ENCODE results near the gene MED10. TPM values are rescaled to one million over a fixed set of nuclear protein-coding genes. Genes with fewer than 3 reads are reported as not detected.

MED10 gene
- 55.6 and 57.8 TPM in 2 replicates for total RNA-seq
- 49.8 and 56.3 TPM in 2 replicates for polyA plus RNA-seq
- polyA plus RNA-seq (2011; cell fraction: cytosol; rRNA removed) = 60.2 and 65.5 TPM in 2 replicates
- polyA plus RNA-seq (2011; cell fraction: nucleus; rRNA removed) = 55.0 and 80.6 TPM in 2 replicates
- polyA plus RNA-seq (2012) = 53.5 and 68.5 TPM in 2 replicates
- 9.9 and 16.5 TPM in 2 replicates for polyA minus RNA-seq
- 16.0 TPM for polyA minus RNA-seq (2011; cell fraction: cytosol; rRNA and poly(A)+ RNA removed)
- 32.0 and 32.4 TPM in 2 replicates for polyA minus RNA-seq (2011; cell fraction: nucleus; rRNA and poly(A)+ RNA removed)
- percentile 95 among the genes with signal in this experiment for Bru-seq, nascent RNA
- BruChase-seq, experiment 1, labeled RNA remaining after a 6-hour chase = percentile 93 among the genes with signal in this experiment
- BruChase-seq, experiment 2, labeled RNA remaining after a 2-hour chase = percentile 95 among the genes with signal in this experiment
- long read RNA-seq, transcript MED10-201 (4 exons, 1,141 nt) = major isoform, 266 of 279 reads
- long read RNA-seq, partial matches to known transcripts = 1 of 279 reads
- long read RNA-seq, other reads (novel, unspliced or antisense) = 10 of 279 reads

- dilution Hi-C loops (cut with MboI; ENCODE audit: extremely low pct_ligation_motif_present, low sequenced_read_pairs) (no loop called here), intact Hi-C loops (cut with micrococcal nuclease) (loop anchor here (1.0 to 10.0 kb wide), 5 partner anchors 41 to 883 kb away; partner anchors contain the start of genes NSUN2 and SRD5A1)
- TSS peak; percentile 38 for BruUV-seq (replicated peaks)
- Histone ChIP-seq H2AFZ (ENCODE audit: low read depth, low read length) (peak within 1 kb of the TSS; percentile 96), H3K9me3 (replicated peaks; ENCODE audit: control insufficient read depth, insufficient read depth, low read length) (no peaks in the 10 kb centered on the region), H3K4me3 (replicated peaks in 1 of 3; ENCODE audit: insufficient read depth in 1 of 3, low read depth in 1 of 3, low read length in 3 of 3) (peak within 1 kb of the TSS; percentile 51 to 76 (median 71)), H3K4me2 (ENCODE audit: insufficient read depth, low read length) (peak within 1 kb of the TSS; percentile 81), H4K20me1 (replicated peaks; ENCODE audit: control insufficient read depth, extremely low read depth, insufficient read depth, low read length) (no peaks in the 10 kb centered on the region), H3K36me3 (ENCODE audit: control insufficient read depth in 2 of 2, extremely low read depth in 1 of 2, insufficient read depth in 2 of 2, low read length in 2 of 2) (peaks cover 10 to 17% of the 10 kb centered on the region in 2 experiments), H3K4me1 (ENCODE audit: control insufficient read depth, extremely low read depth, insufficient read depth, low read length) (peaks cover 28% of the 10 kb centered on the region), H3K9me1 (replicated peaks; ENCODE audit: control insufficient read depth, extremely low read depth, insufficient read depth, low read length) (no peaks in the 10 kb centered on the region), H3K79me2 (ENCODE audit: control insufficient read depth, insufficient read depth, low read length) (peaks cover 42% of the 10 kb centered on the region), H3K9ac (replicated peaks; ENCODE audit: extremely low read depth, insufficient read depth, low read length) (peak within 1 kb of the TSS; percentile 83), H3K27me3 (ENCODE audit: control insufficient read depth in 2 of 2, insufficient read depth in 2 of 2, low read length in 2 of 2) (no peaks in the 10 kb centered on the region), H3K27ac (ENCODE audit: insufficient read depth, low read depth, low read length) (peak within 1 kb of the TSS; percentile 86)
- ChIA-PET CTCF (interaction anchor here (0.7 to 1.5 kb wide), 7 partner anchors 41 to 367 kb away, joined by 3 to 10 read pairs (median 3); partner anchors contain the start of gene UBE2QL1), POLR2A (interaction anchor here (0.6 kb wide), 1 partner anchor 68 kb away, joined by 4 read pairs; no protein-coding TSS in a partner anchor)
- TF ChIP-seq MAX (IDR thresholded peaks at IDR 0.05; ENCODE audit: insufficient read depth, insufficient read length) (peak; percentile 23), GATA2 (IDR thresholded peaks at IDR 0.05; ENCODE audit: insufficient read depth, insufficient read length, low read depth, low read length) (no peak), POLR2A (IDR thresholded peaks at IDR 0.05; ENCODE audit: low read depth, low read length) (peak; percentile 87), POLR2AphosphoS5 (IDR thresholded peaks at IDR 0.05; ENCODE audit: insufficient read depth, low read depth, low read length) (peak; percentile 87), FOS (IDR thresholded peaks at IDR 0.05; ENCODE audit: borderline replicate concordance, insufficient read depth, low read length) (no peak), MYC (IDR thresholded peaks at IDR 0.05; ENCODE audit: low read depth, low read length) (peak; percentile 16)
- FAIRE-seq (peak; percentile 89), DNase-seq (ENCODE audit: low read depth, low spot score) (peak; percentile 88)
Measured at GRCh38 chr5:6377905-6378765, at the start of gene MED10. Gene MED10, minus strand, starts transcription at chr5:6378547. Its CDS starts 64 bp downstream, at chr5:6378483.

Measured in endothelial cell of umbilical vein (primary cell).